Gastrocnemius medialis (tissue), 4 donors: ENCODE data around the gene CSTB. TPM values are rescaled to one million over a fixed set of nuclear protein-coding genes. Genes with fewer than 3 reads are reported as not detected.

ENCODE experiments used
- ATAC-seq, 2 donors: fragments of 150-250 bp; one replicate each; pipeline ENCODE4 v1.9.1; 2016
- DNase-seq, 2 donors: peaks; one replicate each; pipeline ENCODE4 v3.0.0-alpha.2; 2019
- H3K27ac ChIP-seq, 4 donors: fragments of 200-600 bp; sonication (generic); 1 replicate in 1 of 4; 2 replicates in 3 of 4; pipeline ENCODE4 v1.5.1; 2016 to 2018; ENCODE audit warnings: mild to moderate bottlenecking in 2 of 4, moderate library complexity in 1 of 4
- H3K27me3 ChIP-seq, 3 donors: fragments of 200-600 bp; sonication (generic) in 2 of 3; 1 replicate in 1 of 3; 2 replicates in 2 of 3; pipeline versions ENCODE4 v1.5.1 to v1.6.0; 2016 to 2019; ENCODE audit warnings: mild to moderate bottlenecking in 1 of 3, moderate library complexity in 1 of 3
- H3K36me3 ChIP-seq, 2 donors: fragments of 200-600 bp; sonication (generic) in 1 of 2; one replicate each; pipeline ENCODE4 v1.5.1; 2017 to 2018
- H3K4me1 ChIP-seq, 2 donors: fragments of 200-600 bp; sonication (generic) in 1 of 2; one replicate each; pipeline ENCODE4 v1.5.1; 2016 to 2017; ENCODE audit warnings: mild to moderate bottlenecking in 2 of 2
- H3K4me3 ChIP-seq, 4 donors: fragments of 200-600 bp; sonication (generic) in 3 of 4; 1 replicate in 1 of 4; 2 replicates in 3 of 4; pipeline ENCODE4 v1.5.1; 2016 to 2019; ENCODE audit warnings: mild to moderate bottlenecking in 2 of 4
- H3K9me3 ChIP-seq, 3 donors: fragments of 200-600 bp; sonication (generic) in 2 of 3; 1 replicate in 1 of 3; 2 replicates in 2 of 3; pipeline ENCODE4 v1.5.1; 2016 to 2019
- POLR2A ChIP-seq, 2 donors: fragments of 450-650 bp; IDR thresholded peaks; one replicate each; pipeline ENCODE4 v1.6.1; 2017; ENCODE audit warnings: antibody characterized with exemption in 2 of 2, mild to moderate bottlenecking in 2 of 2, moderate library complexity in 2 of 2
- in situ Hi-C, 4 donors: fragments of 200-750 bp; cut with MboI; loops; one replicate each; pipeline versions ENCODE4 v1.15.0 to v1.8.0; 2017; ENCODE audit warnings: low sequenced_read_pairs in 4 of 4
- intact Hi-C: fragments of 100-400 bp; cut with DNase I; formaldehyde crosslinking; loops from one replicate; pipeline ENCODE4 v1.15.1; 2023; ENCODE audit warnings: low total_unique reads
- total RNA-seq, 4 donors: library from RNA; depleted of rRNA; stranded (reverse); fragments of >200 nt; gene quantifications; one replicate each; pipeline versions ENCODE4 v1.1.0 to v1.2.3, GENCODE V29; 2016
- TF ChIP-seq, protein P1 (sequence below), 5 experiments: fragments of 450-650 bp in 3 of 5; fragments of 200-600 bp in 2 of 5; sonication (generic) in 2 of 5; IDR thresholded peaks in 4 of 5; conservative IDR thresholded peaks in 1 of 5; 1 replicate in 4 of 5; 2 replicates in 1 of 5; pipeline ENCODE4 v1.5.1; 2016 to 2019; ENCODE audit warnings: antibody characterized with exemption in 5 of 5, mild to moderate bottlenecking in 3 of 5, moderate library complexity in 3 of 5

CSTB gene
- total RNA-seq, 4 donors from 2014 or later, result 1.3 to 5.9 (median 5.2) TPM

DNA sequence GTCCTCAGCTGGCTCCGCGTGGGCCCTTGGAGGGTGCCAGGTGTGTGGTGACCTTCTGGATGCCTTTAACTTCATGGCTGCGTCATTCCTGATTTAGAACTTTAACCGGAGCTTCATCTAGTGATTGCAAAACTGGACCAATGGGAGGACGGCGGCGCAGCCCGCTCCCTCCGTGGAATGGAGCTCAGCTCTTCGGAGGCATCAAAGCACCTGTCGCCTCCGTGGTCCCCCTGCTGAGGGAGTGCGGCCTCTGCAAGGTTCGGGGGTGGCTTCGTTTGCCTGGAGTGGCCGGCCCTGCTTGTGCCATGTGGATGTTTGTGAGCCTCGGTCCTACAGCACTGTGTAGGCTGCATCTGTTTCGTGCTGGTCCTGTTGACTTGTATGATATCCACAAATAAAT is 14.2 kb downstream of the CSTB start:
- H3K27me3 ChIP-seq, result no peaks in the 10 kb centered on the region
- H3K4me3 ChIP-seq, result no peak overlapping the region
- intact Hi-C loops (no loop called here), in situ Hi-C loops (no loop called here)
- H3K36me3 ChIP-seq, result peaks cover 0 to under 1% of the 10 kb centered on the region in 2 donors
- TF ChIP-seq, protein P1, sequence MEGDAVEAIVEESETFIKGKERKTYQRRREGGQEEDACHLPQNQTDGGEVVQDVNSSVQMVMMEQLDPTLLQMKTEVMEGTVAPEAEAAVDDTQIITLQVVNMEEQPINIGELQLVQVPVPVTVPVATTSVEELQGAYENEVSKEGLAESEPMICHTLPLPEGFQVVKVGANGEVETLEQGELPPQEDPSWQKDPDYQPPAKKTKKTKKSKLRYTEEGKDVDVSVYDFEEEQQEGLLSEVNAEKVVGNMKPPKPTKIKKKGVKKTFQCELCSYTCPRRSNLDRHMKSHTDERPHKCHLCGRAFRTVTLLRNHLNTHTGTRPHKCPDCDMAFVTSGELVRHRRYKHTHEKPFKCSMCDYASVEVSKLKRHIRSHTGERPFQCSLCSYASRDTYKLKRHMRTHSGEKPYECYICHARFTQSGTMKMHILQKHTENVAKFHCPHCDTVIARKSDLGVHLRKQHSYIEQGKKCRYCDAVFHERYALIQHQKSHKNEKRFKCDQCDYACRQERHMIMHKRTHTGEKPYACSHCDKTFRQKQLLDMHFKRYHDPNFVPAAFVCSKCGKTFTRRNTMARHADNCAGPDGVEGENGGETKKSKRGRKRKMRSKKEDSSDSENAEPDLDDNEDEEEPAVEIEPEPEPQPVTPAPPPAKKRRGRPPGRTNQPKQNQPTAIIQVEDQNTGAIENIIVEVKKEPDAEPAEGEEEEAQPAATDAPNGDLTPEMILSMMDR (IDR thresholded peaks at IDR 0.05 in 4 of 5, conservative IDR thresholded peaks at IDR 0.05 in 1 of 5), result no peak
- TF ChIP-seq POLR2A (IDR thresholded peaks at IDR 0.05), result no peak
- no peaks in the 10 kb centered on the region for H3K9me3 ChIP-seq
- no peaks in the 10 kb centered on the region for H3K4me1 ChIP-seq
- DNase-seq, result no peak
- ATAC-seq, result no peak
- H3K27ac ChIP-seq, result no peak overlapping the region

DNA sequence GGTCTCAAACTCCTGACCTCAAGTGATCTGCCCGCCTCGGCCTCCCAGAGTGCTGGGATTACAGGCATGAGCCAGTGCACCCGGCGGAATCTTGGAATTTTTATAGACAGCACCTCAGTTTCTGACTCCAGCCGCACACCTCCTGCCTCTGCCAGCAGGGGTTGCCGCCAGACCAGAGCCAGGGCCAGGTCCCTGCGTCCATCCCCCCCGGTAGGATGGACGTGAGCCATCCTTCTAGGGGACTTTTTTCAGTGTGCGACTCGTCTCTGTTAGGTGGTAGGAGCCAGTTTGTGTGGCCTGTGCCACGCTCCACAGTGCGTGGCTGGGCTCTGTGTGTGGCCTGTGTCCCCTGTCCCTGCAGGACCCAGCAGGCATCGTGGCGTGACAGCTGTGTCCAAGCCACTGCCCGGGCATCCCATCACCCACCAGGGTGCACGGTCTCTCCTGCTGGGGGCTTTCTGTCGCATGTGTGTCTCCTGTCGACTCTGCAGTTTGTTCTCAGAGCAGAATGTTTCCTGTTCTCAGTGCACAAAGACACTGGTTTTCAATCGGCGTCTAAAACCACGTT is 15.6 kb downstream of the CSTB start:
- H3K9me3 ChIP-seq, result no peaks in the 10 kb centered on the region
- no peaks in the 10 kb centered on the region for H3K4me1 ChIP-seq
- ATAC-seq, result no peak
- no peak overlapping the region for H3K4me3 ChIP-seq
- H3K27ac ChIP-seq, result no peak overlapping the region
- no peak for DNase-seq
- intact Hi-C loops (no loop called here), in situ Hi-C loops (no loop called here)
- TF ChIP-seq POLR2A (IDR thresholded peaks at IDR 0.05), result no peak
- TF ChIP-seq, protein P1 (IDR thresholded peaks at IDR 0.05 in 4 of 5, conservative IDR thresholded peaks at IDR 0.05 in 1 of 5), result no peak
- peaks cover 0 to 14% of the 10 kb centered on the region in 2 donors for H3K36me3 ChIP-seq
- H3K27me3 ChIP-seq, result no peaks in the 10 kb centered on the region

DNA sequence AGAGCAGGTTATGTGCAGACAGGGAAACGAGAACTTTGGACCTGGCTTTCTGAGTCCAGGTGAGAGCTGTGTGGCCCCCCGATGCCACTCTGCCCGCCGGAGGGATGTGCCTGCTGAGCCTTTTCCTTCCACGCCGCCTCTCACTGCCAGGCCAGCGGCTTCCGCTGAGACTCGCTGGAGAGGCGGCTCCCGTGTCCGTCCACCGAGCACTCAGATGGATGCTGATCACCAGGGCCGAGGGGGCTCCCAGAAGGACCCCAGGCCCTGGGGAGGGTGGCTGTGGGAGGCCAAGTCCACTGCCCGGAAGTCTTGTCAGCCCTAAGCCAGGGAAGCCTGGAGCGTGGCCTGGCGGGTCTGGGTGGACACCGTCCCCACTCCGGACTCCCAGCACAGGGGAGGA is 16.5 kb downstream of the CSTB start:
- in situ Hi-C loops (no loop called here), intact Hi-C loops (no loop called here)
- Histone ChIP-seq H3K27ac (no peak overlapping the region), H3K4me3 (no peak overlapping the region), H3K36me3 (peaks cover 0 to 18% of the 10 kb centered on the region in 2 donors), H3K9me3 (no peaks in the 10 kb centered on the region), H3K27me3 (no peaks in the 10 kb centered on the region), H3K4me1 (no peaks in the 10 kb centered on the region)
- DNase-seq, result no peak
- ATAC-seq, result no peak
- TF ChIP-seq POLR2A (IDR thresholded peaks at IDR 0.05), result no peak
- TF ChIP-seq, protein P1 (IDR thresholded peaks at IDR 0.05 in 4 of 5, conservative IDR thresholded peaks at IDR 0.05 in 1 of 5), result no peak

DNA sequence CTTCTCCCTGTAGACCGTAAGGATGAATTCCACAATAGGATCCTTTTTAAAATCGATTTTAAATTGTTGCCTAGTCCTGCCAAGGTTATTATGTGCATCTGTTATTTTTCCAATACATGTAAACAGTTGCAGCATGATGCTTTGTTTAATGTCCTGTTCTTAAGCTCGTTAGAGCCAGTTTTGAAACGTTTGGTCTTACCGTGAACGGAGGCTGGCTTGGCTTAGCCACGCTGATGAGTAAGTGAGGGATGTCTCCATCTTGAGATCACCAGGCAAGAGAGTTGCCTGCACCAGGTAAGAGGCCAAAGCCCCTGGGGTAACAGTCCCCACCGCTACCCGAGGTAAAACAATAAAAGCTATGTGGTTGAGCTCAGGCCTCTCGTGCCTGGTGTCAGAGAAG is 17.3 kb downstream of the CSTB start:
- Histone ChIP-seq H3K27ac (no peak overlapping the region), H3K4me1 (no peaks in the 10 kb centered on the region), H3K27me3 (no peaks in the 10 kb centered on the region), H3K9me3 (no peaks in the 10 kb centered on the region), H3K4me3 (no peak overlapping the region), H3K36me3 (peaks cover 0 to 24% of the 10 kb centered on the region in 2 donors)
- DNase-seq (no peak), ATAC-seq (no peak)
- in situ Hi-C loops, result no loop called here
- TF ChIP-seq POLR2A (IDR thresholded peaks at IDR 0.05), result no peak
- TF ChIP-seq, protein P1 (IDR thresholded peaks at IDR 0.05 in 4 of 5, conservative IDR thresholded peaks at IDR 0.05 in 1 of 5), result no peak
- intact Hi-C loops, result no loop called here
